ENCODE results near the gene MYPN.

DNA sequence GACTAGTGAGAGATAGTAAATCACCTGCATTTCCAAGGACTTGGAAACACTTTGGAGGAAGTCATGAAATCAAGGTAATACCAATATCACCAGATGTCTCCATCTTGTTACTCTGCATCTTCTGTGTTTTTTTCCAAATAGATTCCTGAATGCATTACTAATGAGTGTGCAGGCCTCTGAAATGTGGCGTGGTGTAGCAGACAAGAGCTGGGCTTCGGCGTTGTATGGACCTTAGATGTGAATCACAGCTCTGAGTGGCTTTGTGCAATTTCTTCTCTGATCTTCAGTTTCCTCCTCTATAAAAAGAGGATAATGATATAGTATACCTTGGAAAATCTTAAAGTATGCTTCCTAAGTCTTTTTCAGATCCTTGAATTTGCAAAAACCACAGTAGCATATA, 9.6 kb upstream of the MYPN start:
- no peak for TF ChIP-seq CTCF (IDR thresholded peaks at IDR 0.05)
- no peak for TF ChIP-seq POLR2A (IDR thresholded peaks at IDR 0.05)

Measured in body of pancreas (tissue), 4 donors.